ENCODE data around the gene CBY3. TPM values are rescaled to one million over a fixed set of nuclear protein-coding genes. Genes with fewer than 3 reads are reported as not detected.
"Not testable (repeated sequence)": the region's sequence is repeated elsewhere in the genome, so short reads cannot be mapped to it uniquely, and the experiment has no call there.

The CBY3 gene
- total RNA-seq, 1 donor from 2014 or later, result not detected

DNA sequence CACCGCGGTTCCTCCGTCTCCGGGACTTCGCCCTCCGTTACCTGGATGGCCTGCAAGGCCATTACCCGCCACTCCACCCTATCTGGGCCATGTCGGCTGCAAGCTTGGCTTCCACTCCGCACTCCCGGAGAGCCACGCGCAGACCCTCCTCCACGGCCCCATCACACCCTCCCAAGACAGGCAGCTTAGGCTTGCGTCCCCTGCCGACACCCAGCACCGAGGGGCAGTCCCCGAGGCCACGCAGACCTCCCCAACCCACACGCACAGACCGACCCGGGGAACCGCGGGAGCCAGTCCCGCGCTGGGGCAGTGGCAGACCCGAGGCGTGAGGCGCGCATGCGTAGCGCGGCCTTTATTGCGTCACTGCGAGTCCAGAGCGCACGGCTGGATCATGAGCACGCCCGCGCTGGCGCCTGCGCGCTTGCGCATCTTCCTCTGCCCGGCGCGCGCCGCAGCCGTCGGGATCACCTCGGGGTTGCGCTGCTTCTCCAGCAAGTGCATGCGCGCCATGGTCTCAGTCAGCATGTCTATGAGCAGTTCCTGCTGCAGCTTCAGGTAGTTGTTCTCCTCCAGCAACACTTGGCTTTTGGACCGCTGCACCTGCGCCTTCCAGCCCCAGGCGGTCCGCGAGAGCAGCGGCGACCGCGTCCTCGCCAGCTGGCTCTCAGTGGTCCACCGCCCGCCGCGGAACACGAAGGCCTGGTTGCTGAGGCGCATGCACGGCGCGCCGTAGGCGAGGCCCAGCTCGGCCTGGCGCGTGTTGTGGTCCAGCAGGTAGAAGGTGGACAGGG is 2.4 kb downstream of the CBY3 start:
- peak; percentile 83 for DNase-seq (ENCODE audit: low read depth)

DNA sequence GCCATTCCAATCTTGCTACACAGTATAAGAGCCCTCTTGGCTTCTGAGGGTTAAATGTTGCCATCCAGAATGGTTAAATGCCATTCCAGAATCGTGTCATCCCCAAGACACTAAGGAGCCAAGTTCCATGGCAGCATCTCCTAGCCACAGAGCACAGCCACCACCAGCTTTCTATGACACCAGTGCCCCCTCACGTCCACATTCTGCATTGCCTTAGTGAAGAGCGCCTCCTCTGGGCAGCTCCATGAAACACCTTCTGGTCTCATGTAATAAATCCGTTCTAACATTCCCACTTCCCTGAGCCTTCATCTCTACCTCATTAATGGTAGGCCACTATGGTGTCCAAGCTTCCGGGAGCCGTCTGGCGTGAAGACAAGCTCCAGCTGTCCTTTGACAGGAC is 12.4 kb downstream of the CBY3 start:
- DNase-seq (ENCODE audit: low read depth), result peak; percentile 39

DNA sequence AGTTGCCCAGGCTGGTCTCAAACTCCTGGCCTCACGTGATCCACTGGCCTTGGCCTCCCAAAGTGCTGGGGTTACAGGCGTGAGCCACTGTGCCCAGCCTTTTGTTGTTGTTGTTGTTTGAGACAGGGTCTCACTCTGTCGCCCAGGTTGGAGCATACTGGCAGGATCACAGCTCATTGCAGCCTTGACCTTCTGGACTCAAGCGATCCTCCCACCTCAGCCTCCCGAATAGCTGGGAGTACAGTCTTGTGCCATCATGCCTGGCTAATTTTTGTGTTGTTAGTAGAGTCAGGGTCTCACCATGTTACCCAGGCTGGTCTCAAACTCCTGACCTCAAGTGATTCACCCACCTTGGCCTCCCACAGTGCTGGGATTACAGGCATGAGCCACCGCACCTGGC is 19.2 kb downstream of the CBY3 start:
- DNase-seq (ENCODE audit: low read depth), result not testable (repeated sequence)

DNA sequence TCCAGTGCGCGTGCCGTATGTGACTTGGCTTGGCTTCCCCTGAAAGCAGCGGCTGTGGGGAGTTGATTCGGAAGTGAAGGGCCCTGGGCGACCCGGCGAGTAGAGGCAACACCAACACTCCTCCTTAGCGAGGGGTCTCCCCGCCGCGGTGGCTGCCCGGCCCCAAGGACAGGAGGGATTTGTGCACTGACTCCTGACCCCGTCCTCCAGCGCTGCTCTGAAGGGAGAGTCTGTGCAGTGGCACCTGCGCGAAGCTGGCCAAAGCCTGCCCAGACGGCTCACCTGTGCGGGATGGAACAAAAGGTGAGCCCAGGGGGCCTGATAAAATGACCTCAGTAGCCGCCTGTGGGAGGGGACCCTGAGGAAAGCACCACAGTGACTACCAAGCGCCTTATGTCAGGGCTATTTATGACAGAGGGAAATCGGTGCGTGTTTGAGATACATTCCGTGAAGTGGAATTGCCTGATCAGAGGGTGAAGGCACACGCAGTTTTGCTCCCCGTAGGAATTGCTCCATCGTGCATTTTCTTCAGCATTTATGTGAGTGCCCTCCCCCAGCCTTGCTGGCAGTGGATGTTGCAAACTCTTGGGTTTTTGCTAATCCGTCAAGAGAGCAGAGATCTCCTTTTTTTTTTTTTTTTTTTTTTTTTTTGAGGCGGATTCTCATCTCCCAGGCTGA is 22.5 kb downstream of the CBY3 start:
- DNase-seq (ENCODE audit: low read depth), result peak; percentile 25

DNA sequence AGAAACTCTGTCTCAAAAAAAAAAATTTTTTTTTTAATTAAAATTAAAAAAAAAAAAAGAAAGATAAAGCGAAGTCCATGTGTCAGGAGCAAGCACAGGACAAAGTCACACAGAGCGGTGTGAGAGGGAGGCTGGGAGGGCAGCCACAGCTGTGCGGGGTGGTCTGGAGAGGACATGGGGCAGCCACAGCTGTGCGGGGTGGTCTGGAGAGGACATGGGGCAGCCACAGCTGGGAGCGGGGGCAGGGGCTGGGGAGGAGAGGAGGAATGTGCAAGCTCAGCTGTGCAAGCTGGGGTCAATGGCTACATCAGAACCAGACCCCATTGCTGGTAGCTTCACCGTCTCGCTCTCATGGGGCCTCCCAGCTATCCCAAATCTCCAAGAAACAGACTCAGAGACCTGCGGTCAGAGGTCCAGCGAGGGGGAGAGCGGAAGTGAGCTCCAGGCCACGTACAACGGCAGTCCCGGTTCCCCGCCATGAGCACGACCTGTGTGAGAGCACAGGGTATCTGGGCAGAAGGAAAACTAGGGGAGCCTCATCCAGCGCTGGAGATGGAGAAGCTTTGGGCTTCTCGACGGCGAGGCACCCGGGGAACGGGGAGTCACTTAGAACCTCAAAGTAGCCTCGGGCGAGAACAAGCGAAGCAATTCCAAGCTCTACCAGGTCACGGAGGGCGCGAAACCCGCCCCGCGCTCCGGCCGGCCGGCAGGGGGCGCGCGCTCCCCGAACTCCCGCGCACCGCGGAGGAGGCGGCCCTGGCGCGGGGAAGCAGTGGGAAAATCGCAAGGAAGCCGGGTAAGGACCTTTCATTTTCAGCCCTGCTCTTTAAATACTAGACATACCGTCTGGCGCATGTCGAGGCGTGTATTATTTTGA is 23.3 kb downstream of the CBY3 start:
- not testable (repeated sequence) for DNase-seq (ENCODE audit: low read depth)

DNA sequence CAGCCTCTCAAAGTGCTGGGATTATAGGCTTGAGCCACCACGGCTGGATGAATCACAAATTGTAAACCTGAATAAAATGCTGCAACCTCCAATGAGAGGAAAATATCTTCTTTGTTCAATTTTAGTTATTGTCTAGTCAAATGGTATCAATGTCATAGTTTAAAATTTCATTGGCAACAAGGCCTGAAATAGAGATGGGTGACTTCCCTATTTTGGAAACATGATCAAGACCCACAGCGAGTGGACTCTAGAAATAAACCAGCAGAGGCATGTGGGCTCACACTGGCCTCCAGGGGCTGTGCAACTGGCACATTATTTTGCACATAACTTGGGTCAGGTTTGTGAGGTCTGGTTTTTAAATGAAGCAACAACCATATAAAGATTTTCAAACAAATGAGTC is 27.7 kb downstream of the CBY3 start:
- not testable (repeated sequence) for DNase-seq (ENCODE audit: low read depth)

DNA sequence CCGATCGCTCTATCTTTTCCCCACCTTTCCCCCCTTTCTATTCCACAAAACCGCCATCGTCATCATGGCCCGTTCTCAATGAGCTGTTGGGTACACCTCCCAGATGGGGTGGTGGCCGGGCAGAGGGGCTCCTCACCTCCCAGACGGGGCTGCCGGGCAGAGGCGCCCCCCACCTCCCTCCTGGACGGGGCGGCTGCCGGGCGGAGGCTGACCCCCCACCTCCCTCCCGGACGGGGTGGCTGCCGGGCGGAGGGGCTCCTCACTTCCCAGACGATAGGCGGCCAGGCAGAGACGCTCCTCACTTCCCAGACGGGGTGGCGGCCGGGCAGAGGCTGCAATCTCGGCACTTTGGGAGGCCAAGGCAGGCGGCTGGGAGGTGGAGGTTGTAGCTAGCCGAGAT is 30.6 kb downstream of the CBY3 start:
- not testable (repeated sequence) for DNase-seq (ENCODE audit: low read depth)

DNA sequence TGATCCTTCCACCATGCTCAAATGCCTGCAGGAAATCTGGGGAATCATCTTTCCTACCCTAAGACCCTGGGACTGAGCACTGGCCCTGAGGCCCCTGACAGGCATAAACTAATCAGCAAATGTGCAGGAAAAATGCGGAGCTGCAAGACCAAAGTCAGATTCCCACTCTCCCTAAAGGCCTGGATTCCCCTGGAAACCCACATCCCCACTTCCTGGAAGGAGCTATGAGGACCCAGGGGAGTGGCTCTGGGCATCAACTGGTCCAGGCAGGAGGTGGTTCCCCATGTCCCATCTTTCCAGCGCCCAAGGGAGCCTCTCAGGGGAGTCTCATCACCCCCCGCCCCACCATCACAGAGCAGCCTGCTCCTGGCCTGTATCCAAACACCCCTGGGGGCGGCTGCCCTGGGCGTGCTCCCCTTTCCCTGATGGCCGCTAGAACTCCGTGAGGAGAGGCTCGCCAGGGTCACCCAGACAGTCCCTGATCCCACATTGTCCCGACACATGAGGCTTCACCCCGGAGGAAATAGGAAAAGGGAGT is 31.6 kb downstream of the CBY3 start:
- not testable (repeated sequence) for DNase-seq (ENCODE audit: low read depth)

DNA sequence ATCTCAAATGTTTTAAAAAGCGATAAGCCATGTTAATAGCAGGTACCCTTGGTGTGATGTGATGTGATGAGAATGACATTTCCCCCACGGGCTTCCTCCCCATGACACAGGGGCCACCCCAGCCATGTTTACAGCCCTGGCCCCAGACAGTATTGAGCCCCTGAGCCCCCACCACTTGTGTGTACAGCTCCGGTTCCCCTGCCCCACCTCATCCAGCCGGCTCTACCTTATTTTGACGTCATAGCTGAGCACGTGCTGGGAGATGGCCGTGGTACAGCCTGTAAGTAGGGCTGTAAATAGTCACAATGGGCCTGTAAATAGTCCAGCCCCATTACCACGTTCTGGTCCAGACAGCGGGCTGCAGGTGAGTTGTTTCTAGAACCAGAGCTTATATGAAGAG is 32.4 kb downstream of the CBY3 start:
- no peak for DNase-seq (ENCODE audit: low read depth)

DNA sequence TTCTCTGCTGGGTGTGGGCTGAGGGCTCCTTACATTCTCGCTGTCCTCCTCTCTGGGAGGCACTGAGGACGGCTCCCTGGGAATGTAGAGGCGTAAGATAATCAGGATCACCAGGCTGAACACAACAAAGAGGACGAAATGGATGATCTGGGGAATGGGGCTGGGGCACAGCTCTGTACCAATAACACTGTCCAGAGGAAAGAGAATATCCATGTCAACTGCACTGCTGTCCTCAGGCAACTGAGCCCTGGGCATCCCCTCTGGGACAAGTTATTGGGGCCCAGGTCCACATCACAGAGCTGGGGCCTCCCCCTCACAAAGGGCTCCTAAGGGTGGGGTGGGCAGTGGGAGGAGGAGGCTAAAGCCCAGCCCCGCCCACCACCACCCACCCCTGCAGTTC is 36.1 kb downstream of the CBY3 start:
- not testable (repeated sequence) for DNase-seq (ENCODE audit: low read depth)

DNA sequence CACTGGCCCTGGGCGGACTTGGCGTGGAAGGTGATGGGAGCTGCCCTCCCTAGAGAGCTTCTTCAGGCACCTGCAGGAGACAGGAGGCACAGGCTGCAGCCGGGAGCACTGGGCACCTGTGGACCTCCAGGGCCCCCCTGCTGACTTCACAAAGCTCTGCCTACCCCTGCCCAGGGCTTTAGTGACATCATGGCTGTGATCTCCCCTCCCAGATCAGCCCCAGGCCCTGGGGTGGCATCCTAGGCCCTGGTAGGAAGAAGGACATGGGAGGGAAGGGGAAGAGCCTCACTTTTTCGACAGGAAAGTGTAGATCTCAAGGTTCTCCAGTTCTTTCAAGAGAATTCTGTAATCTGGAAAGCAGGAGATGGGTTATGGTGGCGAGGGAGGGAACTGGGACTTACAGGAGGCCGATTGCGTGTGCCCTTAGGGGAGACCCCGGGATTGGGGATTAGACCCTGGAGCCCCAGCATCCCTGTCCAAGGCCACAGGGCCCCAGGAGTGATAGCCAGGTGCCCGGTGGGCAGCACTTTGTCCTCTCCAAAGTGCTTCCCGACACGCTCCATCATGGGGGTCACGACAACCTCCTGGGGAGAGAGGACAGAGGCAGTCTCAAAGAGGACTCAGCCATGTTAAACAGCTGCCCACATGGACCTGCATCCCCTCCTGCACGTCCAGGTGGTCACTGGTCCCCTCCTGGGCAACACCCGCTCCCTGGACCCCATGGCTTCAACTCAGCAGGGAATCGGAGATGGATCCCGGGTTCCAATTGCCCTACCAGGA is 37.5 kb downstream of the CBY3 start:
- DNase-seq (ENCODE audit: low read depth), result not testable (repeated sequence)

DNA sequence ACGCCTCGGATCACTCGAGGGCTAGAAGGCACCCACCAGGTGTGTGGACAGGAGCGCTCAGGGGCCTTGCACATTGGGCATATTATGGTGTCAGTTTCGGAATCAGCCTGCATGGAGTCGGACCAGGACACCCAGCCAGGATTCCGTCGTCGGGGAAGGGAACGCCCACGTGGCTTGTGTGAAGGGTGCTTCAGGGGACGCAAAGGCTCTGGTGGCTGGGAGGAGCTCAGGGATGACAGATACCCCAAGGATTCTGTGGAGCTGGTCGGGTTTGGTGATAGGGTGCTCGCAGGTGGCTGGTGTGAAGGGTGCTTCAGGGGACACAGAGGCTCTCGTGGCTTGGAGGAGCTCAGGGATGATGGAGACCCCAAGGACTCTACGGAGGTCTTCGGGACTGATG is 38.2 kb downstream of the CBY3 start:
- DNase-seq (ENCODE audit: low read depth), result not testable (repeated sequence)

DNA sequence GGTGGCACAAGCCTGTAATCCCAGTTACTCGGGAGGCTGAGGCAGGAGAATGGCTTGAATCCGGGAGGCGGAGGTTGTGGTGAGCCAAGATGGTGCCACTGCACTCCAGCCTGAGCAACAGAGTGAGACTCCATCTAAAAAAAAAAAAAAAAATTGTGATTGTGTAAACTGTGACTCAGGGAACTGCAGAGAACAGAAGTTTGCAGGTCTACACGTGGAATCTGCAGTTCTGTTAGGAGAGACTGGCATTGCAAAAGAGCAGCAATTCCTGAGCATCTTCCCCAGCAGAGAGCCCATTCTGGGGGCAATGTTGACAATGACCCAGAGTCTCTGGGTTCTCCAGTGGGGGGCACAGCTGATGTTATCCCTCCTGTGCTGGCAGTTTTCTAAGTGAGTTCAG is 39.1 kb downstream of the CBY3 start:
- not testable (repeated sequence) for DNase-seq (ENCODE audit: low read depth)

DNA sequence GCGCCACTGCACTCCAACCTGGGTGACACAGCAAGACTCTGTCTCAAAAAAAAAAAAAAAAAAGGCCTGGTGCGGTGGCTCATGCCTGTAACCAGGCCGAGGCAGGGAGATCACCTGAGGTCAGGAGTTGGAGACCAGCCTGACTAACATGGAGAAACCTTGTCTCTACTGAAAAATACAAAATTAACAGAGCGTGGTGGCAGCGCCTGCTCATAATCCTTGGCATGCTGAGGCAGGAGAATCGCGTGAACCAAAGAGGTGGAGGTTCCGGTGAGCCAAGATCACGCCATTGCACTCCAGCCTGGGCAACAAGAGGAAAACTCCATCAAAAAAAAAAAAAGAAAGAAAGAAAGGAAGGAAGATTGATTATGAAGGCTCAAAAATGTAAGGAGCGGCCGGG is 41.5 kb downstream of the CBY3 start:
- not testable (repeated sequence) for DNase-seq (ENCODE audit: low read depth)

DNA sequence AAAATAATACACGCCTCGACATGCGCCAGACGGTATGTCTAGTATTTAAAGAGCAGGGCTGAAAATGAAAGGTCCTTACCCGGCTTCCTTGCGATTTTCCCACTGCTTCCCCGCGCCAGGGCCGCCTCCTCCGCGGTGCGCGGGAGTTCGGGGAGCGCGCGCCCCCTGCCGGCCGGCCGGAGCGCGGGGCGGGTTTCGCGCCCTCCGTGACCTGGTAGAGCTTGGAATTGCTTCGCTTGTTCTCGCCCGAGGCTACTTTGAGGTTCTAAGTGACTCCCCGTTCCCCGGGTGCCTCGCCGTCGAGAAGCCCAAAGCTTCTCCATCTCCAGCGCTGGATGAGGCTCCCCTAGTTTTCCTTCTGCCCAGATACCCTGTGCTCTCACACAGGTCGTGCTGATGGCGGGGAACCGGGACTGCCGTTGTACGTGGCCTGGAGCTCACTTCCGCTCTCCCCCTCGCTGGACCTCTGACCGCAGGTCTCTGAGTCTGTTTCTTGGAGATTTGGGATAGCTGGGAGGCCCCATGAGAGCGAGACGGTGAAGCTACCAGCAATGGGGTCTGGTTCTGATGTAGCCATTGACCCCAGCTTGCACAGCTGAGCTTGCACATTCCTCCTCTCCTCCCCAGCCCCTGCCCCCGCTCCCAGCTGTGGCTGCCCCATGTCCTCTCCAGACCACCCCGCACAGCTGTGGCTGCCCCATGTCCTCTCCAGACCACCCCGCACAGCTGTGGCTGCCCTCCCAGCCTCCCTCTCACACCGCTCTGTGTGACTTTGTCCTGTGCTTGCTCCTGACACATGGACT is 46.3 kb downstream of the CBY3 start:
- DNase-seq (ENCODE audit: low read depth), result not testable (repeated sequence)

DNA sequence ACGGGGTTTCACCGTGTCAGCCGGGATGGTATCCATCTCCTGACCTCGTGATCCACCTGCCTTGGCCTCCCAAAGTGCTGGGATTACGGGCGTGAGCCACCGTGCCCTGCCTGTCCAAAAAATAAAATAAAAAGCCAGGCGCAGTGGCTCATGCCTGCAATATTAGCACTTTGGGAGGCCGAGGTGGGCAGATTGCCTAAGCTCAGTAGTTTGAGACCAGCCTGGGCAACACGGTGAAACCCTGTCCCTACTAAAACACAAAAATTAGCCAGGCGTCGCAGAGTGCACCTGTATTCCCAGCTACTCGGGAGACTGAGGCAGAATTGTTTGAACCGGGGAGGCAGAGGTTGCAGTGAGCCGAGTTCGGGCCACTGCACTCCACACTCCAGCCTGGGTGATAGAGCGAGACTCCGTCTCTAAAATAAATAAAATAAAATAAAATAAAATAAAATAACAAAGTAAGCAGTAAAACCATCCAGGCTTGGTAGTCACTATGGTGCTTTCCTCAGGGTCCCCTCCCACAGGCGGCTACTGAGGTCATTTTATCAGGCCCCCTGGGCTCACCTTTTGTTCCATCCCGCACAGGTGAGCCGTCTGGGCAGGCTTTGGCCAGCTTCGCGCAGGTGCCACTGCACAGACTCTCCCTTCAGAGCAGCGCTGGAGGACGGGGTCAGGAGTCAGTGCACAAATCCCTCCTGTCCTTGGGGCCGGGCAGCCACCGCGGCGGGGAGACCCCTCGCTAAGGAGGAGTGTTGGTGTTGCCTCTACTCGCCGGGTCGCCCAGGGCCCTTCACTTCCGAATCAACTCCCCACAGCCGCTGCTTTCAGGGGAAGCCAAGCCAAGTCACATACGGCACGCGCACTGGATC is 47.1 kb downstream of the CBY3 start:
- not testable (repeated sequence) for DNase-seq (ENCODE audit: low read depth)

Measured in renal cortical epithelial cell (primary cell).